Prostate gland (tissue), 2 donors: ENCODE measurements around the gene PLEKHO1. TPM values are rescaled to one million over a fixed set of nuclear protein-coding genes. Genes with fewer than 3 reads are reported as not detected.

Experiments used
- DNase-seq: peaks from one replicate; pipeline ENCODE4 v3.0.0-alpha.2; 2019; ENCODE audit warnings: low spot score
- H3K27ac ChIP-seq, 2 donors: fragments of 200-600 bp; sonication (generic); 2 replicates each; pipeline ENCODE4 v1.5.1; 2017 to 2019
- H3K27me3 ChIP-seq: fragments of 200-600 bp; sonication (generic); replicated peaks from 2 replicates; pipeline ENCODE4 v1.5.1; 2019; ENCODE audit not compliant: insufficient read depth
- H3K36me3 ChIP-seq, 2 donors: fragments of 200-600 bp; sonication (generic); 1 replicate in 1 of 2; 2 replicates in 1 of 2; pipeline versions ENCODE4 v1.5.1 to v1.8.1; 2017 to 2019
- H3K4me1 ChIP-seq: fragments of 200-600 bp; sonication (generic); replicated peaks from 2 replicates; pipeline ENCODE4 v1.5.1; 2019
- H3K4me3 ChIP-seq, 2 donors: fragments of 200-600 bp; sonication (generic); 2 replicates each; pipeline ENCODE4 v1.5.1; 2017 to 2019
- H3K9me3 ChIP-seq: fragments of 200-600 bp; sonication (generic); 2 replicates; pipeline ENCODE4 v1.5.1; 2017
- CTCF ChIP-seq, 4 experiments: fragments of 200-600 bp in 2 of 4; fragments of 450-650 bp in 2 of 4; sonication (generic) in 2 of 4; IDR thresholded peaks; 1 replicate in 3 of 4; 2 replicates in 1 of 4; pipeline ENCODE4 v1.5.1; 2016 to 2019; ENCODE audit warnings: antibody characterized with exemption in 4 of 4, mild to moderate bottlenecking in 2 of 4, moderate library complexity in 2 of 4
- POLR2A ChIP-seq: fragments of 450-650 bp; IDR thresholded peaks from one replicate; pipeline ENCODE4 v1.6.1; 2016; ENCODE audit warnings: antibody characterized with exemption, mild to moderate bottlenecking
- POLR2AphosphoS5 ChIP-seq: sonication (generic); formaldehyde crosslinking; IDR thresholded peaks from one replicate; pipeline ENCODE4 v1.6.1; 2017; ENCODE audit warnings: antibody characterized with exemption
- WGBS: methylation state at CpG from one replicate; pipeline ENCODE4 v1.1.5; 2018; 5-methylcytosine and 5-hydroxymethylcytosine counted together
- intact Hi-C: fragments of 100-400 bp; cut with DNase I; formaldehyde crosslinking; loops from one replicate; pipeline ENCODE4 v1.14.2; 2022
- total RNA-seq, 2 donors: library from RNA; depleted of rRNA; stranded (reverse); fragments of >200 nt; gene quantifications; one replicate each; pipeline ENCODE4 v1.1.0, GENCODE V29; 2016

Gene PLEKHO1
- total RNA-seq, 2 donors from 2014 or later, result 33.1 to 75.0 TPM

GRCh38 chr1:150111670-150112069, 38.0 kb upstream of the PLEKHO1 start:
- Histone ChIP-seq H3K9me3 (no peaks in the 10 kb centered on the region), H3K4me1 (no peaks in the 10 kb centered on the region), H3K27ac (no peak overlapping the region), H3K27me3 (no peaks in the 10 kb centered on the region), H3K4me3 (no peak overlapping the region), H3K36me3 (no peaks in the 10 kb centered on the region)
- intact Hi-C loops, result no loop called here
- no peak for DNase-seq
- WGBS, result 70% methylated on average over 5 of the region's 5 CpGs
- TF ChIP-seq POLR2AphosphoS5, result no peak
- TF ChIP-seq POLR2A, result no peak
- no peak for TF ChIP-seq CTCF (IDR thresholded peaks at IDR 0.05)

GRCh38 chr1:150115121-150115520, 34.6 kb upstream of the PLEKHO1 start:
- H3K4me1 ChIP-seq, result no peaks in the 10 kb centered on the region
- H3K4me3 ChIP-seq, result no peak overlapping the region
- 100% methylated on average over 1 of the region's 1 CpG for WGBS
- no peak for TF ChIP-seq POLR2AphosphoS5
- no peak for TF ChIP-seq POLR2A
- TF ChIP-seq CTCF (IDR thresholded peaks at IDR 0.05), result no peak
- DNase-seq, result no peak
- H3K27me3 ChIP-seq, result no peaks in the 10 kb centered on the region
- H3K36me3 ChIP-seq, result no peaks in the 10 kb centered on the region
- no peaks in the 10 kb centered on the region for H3K9me3 ChIP-seq
- no peak overlapping the region for H3K27ac ChIP-seq
- intact Hi-C loops, result no loop called here

DNA sequence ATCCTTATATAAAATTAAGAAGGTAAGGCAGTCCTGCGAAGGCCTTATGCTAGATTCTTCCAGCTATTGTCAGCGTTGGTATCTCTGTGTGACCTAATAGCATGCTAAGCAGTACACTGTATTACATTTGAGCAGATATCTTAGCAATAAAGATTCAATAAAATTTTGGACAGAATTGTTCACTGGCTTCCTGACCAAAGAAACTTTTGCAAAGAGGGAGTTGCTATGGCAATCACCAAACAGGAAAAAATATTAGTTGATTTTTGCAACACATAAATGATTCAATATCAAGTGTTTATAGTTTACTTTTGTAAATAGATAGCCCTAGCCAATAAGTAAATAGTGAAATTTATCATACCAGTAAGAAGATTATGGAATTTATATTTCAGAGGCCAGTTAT, 31.0 kb upstream of the PLEKHO1 start:
- H3K36me3 ChIP-seq, result no peaks in the 10 kb centered on the region
- TF ChIP-seq CTCF (IDR thresholded peaks at IDR 0.05), result no peak
- TF ChIP-seq POLR2A, result no peak
- TF ChIP-seq POLR2AphosphoS5, result no peak
- H3K27me3 ChIP-seq, result no peaks in the 10 kb centered on the region
- H3K27ac ChIP-seq, result no peak overlapping the region
- H3K4me3 ChIP-seq, result no peak overlapping the region
- intact Hi-C loops, result no loop called here
- 85% methylated on average over 2 of the region's 2 CpGs for WGBS
- no peak for DNase-seq
- H3K9me3 ChIP-seq, result no peaks in the 10 kb centered on the region
- no peaks in the 10 kb centered on the region for H3K4me1 ChIP-seq

DNA sequence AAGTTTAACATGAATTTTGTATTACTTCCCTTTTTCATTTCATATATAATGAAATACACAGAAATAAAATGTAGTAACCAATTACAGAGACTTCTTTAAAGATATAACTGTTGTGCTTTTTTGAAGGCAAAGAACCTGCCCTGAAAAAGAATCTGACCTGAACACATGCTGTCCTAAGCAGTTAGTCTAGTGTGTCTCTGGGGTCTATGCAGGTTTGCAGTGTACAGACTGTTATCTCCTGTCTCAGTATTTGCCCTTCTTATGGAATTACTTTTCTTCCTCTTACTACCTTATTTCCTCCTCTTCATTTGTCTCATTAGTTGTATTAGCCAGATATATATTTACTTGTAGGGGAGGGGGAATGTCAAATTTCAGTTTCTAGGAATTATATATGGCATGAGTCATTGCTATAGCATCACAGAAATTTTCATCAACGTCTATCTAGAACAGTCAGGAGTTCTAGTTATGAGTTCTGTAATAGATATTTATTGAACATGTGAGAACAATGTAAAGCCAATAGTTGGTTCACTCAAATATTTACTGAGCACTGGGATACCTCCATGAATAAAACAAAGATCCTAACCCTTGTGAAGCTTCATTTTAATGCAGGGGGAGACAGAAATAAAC, 28.4 kb upstream of the PLEKHO1 start:
- Histone ChIP-seq H3K4me3 (no peak overlapping the region), H3K27ac (no peak overlapping the region), H3K36me3 (no peaks in the 10 kb centered on the region), H3K9me3 (no peaks in the 10 kb centered on the region), H3K27me3 (no peaks in the 10 kb centered on the region), H3K4me1 (no peaks in the 10 kb centered on the region)
- intact Hi-C loops, result no loop called here
- DNase-seq, result no peak
- TF ChIP-seq CTCF (IDR thresholded peaks at IDR 0.05) (no peak), POLR2A (no peak), POLR2AphosphoS5 (no peak)
- WGBS, result 22% methylated on average over 1 of the region's 1 CpG

DNA sequence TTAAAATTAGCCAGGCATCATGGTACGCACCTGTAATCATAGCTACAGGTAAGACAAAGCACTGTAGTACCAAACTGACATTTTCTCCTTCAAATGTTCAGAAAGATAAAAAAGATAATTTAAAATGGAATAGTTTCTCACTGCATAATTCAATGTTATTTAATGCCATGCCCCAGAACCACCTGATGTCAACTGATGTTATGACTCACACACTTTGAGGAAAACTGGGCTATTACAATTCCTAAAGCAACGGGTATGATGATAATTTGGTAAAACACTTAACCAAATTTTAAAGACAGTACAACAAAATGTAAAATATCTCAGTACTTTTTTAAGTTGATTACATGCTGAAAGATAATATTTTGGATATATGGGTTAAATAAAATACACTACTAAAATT, 22.9 kb upstream of the PLEKHO1 start:
- 87% methylated on average over 2 of the region's 2 CpGs for WGBS
- intact Hi-C loops, result no loop called here
- Histone ChIP-seq H3K36me3 (no peaks in the 10 kb centered on the region), H3K9me3 (no peaks in the 10 kb centered on the region), H3K27ac (no peak overlapping the region), H3K4me3 (no peak overlapping the region), H3K4me1 (no peaks in the 10 kb centered on the region), H3K27me3 (no peaks in the 10 kb centered on the region)
- no peak for DNase-seq
- TF ChIP-seq POLR2AphosphoS5, result no peak
